ENCODE data around the gene MAPK8IP3. TPM values are rescaled to one million over a fixed set of nuclear protein-coding genes. Genes with fewer than 3 reads are reported as not detected.

Gene MAPK8IP3
- 67.7 TPM for total RNA-seq
- 10.6 TPM for polyA plus RNA-seq (ENCODE audit: insufficient read depth, low read depth, low replicate concordance)
- long read RNA-seq, donor 1, full-length matches to known transcripts, result 5 of 32 reads
- long read RNA-seq, donor 1, partial matches to known transcripts, result 27 of 32 reads
- long read RNA-seq, donor 1, other reads (novel, unspliced or antisense), result 0 of 32 reads
- long read RNA-seq, donor 2, full-length matches to known transcripts, result 4 of 10 reads
- long read RNA-seq, donor 2, partial matches to known transcripts, result 6 of 10 reads
- long read RNA-seq, donor 2, other reads (novel, unspliced or antisense), result 0 of 10 reads
- long read RNA-seq, donor 3, full-length matches to known transcripts, result 5 of 18 reads
- long read RNA-seq, donor 3, partial matches to known transcripts, result 13 of 18 reads
- long read RNA-seq, donor 3, other reads (novel, unspliced or antisense), result 0 of 18 reads
- long read RNA-seq, donor 4, full-length matches to known transcripts, result 4 of 11 reads
- long read RNA-seq, donor 4, partial matches to known transcripts, result 7 of 11 reads
- long read RNA-seq, donor 4, other reads (novel, unspliced or antisense), result 0 of 11 reads
- long read RNA-seq, donor 5, result 0 reads
- long read RNA-seq, donor 6, result 0 reads
- long read RNA-seq, donor 7, transcript MAPK8IP3-206 (3 exons, 890 nt), result major isoform, 5 of 45 reads
- long read RNA-seq, donor 7, partial matches to known transcripts, result 37 of 45 reads
- long read RNA-seq, donor 7, other reads (novel, unspliced or antisense), result 3 of 45 reads
- long read RNA-seq, donor 8, full-length matches to known transcripts, result 3 of 18 reads
- long read RNA-seq, donor 8, partial matches to known transcripts, result 15 of 18 reads
- long read RNA-seq, donor 8, other reads (novel, unspliced or antisense), result 0 of 18 reads
- long read RNA-seq, donor 9, result 0 reads
- long read RNA-seq, donor 10, full-length matches to known transcripts, result 2 of 7 reads
- long read RNA-seq, donor 10, partial matches to known transcripts, result 5 of 7 reads
- long read RNA-seq, donor 10, other reads (novel, unspliced or antisense), result 0 of 7 reads

- peak; percentile 99 for TF ChIP-seq CTCF (IDR thresholded peaks at IDR 0.05; ENCODE audit: borderline replicate concordance, extremely low read depth, insufficient read depth)
- H3K9me3 ChIP-seq (ENCODE audit: control insufficient read depth in 2 of 3, insufficient read depth in 1 of 3, low read length in 3 of 3), result no peaks in the 10 kb centered on the region
- peaks cover 2 to 11% (median 10%) of the 10 kb centered on the region in 3 donors for H3K4me1 ChIP-seq (ENCODE audit: control insufficient read depth in 2 of 3, insufficient read depth in 2 of 3, low read depth in 1 of 3, low read length in 3 of 3)
- H3K9ac ChIP-seq (ENCODE audit: low read length in 3 of 3), result peak within 1 kb of the TSS; percentile 71 to 96 (median 93)
- peak within 1 kb of the TSS; percentile 79 to 97 (median 97) for H3K4me3 ChIP-seq (ENCODE audit: low read length in 3 of 3)
- H3K27ac ChIP-seq (ENCODE audit: low read depth in 2 of 2, low read length in 2 of 2), result peak within 1 kb of the TSS; percentile 86 to 87
- intact Hi-C loops (cut with DNase I), result no loop called here
- no peaks in the 10 kb centered on the region for H3K27me3 ChIP-seq (ENCODE audit: control insufficient read depth, insufficient read depth, low read length)
- FAIRE-seq, result no peak
- DNase-seq, result peak; percentile 94 to 97 (median 95)
- peaks cover 0 to under 1% (median 0%) of the 10 kb centered on the region in 3 donors for H3K36me3 ChIP-seq (ENCODE audit: control insufficient read depth in 2 of 3, insufficient read depth in 3 of 3, low read length in 3 of 3)
Measured at GRCh38 chr16:1705688-1706385, at the start of gene MAPK8IP3. TSS of gene MAPK8IP3 (plus strand) at chr16:1706195. CDS start at chr16:1706340, 145 bp downstream.

- H3K9me3 ChIP-seq (ENCODE audit: control insufficient read depth in 2 of 3, insufficient read depth in 1 of 3, low read length in 3 of 3), result no peaks in the 10 kb centered on the region
- no peak overlapping the region for H3K4me3 ChIP-seq (ENCODE audit: low read length in 3 of 3)
- intact Hi-C loops (cut with DNase I), result no loop called here
- DNase-seq, result no peak
- H3K27me3 ChIP-seq (ENCODE audit: control insufficient read depth, insufficient read depth, low read length), result no peaks in the 10 kb centered on the region
- H3K4me1 ChIP-seq (ENCODE audit: control insufficient read depth in 2 of 3, insufficient read depth in 2 of 3, low read depth in 1 of 3, low read length in 3 of 3), result no peaks in the 10 kb centered on the region
- no peak overlapping the region for H3K9ac ChIP-seq (ENCODE audit: low read length in 3 of 3)
- TF ChIP-seq CTCF (IDR thresholded peaks at IDR 0.05; ENCODE audit: borderline replicate concordance, extremely low read depth, insufficient read depth), result no peak
- H3K36me3 ChIP-seq (ENCODE audit: control insufficient read depth in 2 of 3, insufficient read depth in 3 of 3, low read length in 3 of 3), result peaks cover 0 to 44% (median 22%) of the 10 kb centered on the region in 3 donors
- no peak overlapping the region for H3K27ac ChIP-seq (ENCODE audit: low read depth in 2 of 2, low read length in 2 of 2)
- no peak for FAIRE-seq
Measured at GRCh38 chr16:1656808-1657617, 49.0 kb upstream of the MAPK8IP3 start.

GRCh38 chr16:1657841-1658240, 48.2 kb upstream of the MAPK8IP3 start:
- Histone ChIP-seq H3K36me3 (ENCODE audit: control insufficient read depth in 2 of 3, insufficient read depth in 3 of 3, low read length in 3 of 3) (peaks cover 0 to 46% (median 24%) of the 10 kb centered on the region in 3 donors), H3K4me3 (ENCODE audit: low read length in 3 of 3) (no peak overlapping the region), H3K9ac (ENCODE audit: low read length in 3 of 3) (no peak overlapping the region), H3K4me1 (ENCODE audit: control insufficient read depth in 2 of 3, insufficient read depth in 2 of 3, low read depth in 1 of 3, low read length in 3 of 3) (no peaks in the 10 kb centered on the region), H3K27me3 (ENCODE audit: control insufficient read depth, insufficient read depth, low read length) (no peaks in the 10 kb centered on the region), H3K9me3 (ENCODE audit: control insufficient read depth in 2 of 3, insufficient read depth in 1 of 3, low read length in 3 of 3) (no peaks in the 10 kb centered on the region), H3K27ac (ENCODE audit: low read depth in 2 of 2, low read length in 2 of 2) (no peak overlapping the region)
- no peak for FAIRE-seq
- no peak for DNase-seq
- intact Hi-C loops (cut with DNase I), result no loop called here
- no peak for TF ChIP-seq CTCF (IDR thresholded peaks at IDR 0.05; ENCODE audit: borderline replicate concordance, extremely low read depth, insufficient read depth)

All from kidney (tissue), 22 donors.